ENCODE measurements around the gene PTGFRN. TPM values are rescaled to one million over a fixed set of nuclear protein-coding genes. Genes with fewer than 3 reads are reported as not detected.
A peak's percentile ranks its signal among the peaks of the same experiment; 100 is the strongest.

PTGFRN gene
- total RNA-seq, 1 donor from 2014 or later: 53.2 TPM

DNA sequence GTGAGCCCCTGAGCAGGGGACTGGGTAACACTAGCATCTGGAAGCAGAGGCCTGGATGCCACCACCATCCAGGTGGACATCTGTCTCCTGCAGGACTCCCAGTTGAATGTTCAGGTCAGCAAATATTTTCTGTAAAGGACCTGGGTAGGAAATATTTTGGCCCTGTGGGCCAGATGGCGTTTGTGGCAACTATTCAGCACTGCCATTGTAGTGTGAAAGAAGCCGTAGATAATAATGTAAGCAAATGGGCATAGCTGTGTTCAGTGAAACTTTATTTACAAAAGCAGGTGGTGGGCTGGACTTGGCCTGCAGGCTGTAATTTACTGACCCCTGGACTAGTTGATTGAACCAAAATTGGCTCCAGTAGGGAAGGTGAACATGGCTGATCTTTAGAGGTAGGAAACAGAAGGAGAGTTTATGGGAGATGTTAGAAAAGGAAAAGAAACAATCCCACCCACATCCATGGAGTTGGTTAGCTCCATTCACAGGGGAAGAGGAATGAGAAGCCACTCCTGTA lies 71.9 kb downstream of the PTGFRN start:
- Mint-ChIP-seq H3K27me3 (ENCODE audit: insufficient read depth, low read depth) (peaks cover 2% of the 10 kb centered on the region), H3K27ac (no peak overlapping the region)

DNA sequence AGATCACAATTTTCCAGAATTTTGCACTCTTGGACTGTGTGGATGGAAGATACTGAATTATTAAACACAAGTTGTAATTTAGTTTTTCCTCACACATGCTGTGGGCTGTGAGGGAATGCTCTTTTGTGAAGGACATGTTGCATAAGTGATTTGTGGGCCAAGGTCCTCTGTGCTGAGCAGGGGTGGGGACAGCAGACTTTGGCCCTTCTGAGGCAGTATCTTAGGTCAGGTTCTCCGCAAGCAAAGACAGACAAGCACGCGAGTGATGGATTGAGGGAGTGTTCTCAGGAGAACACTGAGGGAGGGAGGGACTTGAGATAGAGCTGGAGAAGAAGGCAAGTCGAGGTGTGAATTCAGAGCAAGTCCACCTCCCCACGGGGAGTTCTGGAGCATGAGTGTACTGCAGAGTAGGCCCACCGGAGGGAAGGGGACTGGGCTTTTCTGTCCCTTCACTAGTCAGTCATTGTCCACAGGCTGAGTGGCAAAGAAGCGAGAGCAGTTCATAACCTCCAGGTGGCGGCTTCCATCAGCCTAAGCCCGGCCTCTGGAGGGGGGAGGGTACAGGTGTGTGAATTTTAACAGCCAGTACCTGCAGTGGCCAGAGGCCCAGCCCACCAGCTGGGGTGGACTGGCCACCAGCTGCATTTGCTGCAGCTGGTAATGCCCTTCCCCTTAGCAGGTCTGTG lies 72.7 kb downstream of the PTGFRN start:
- Histone ChIP-seq H4K20me1 (ENCODE audit: low read depth) (no peaks in the 10 kb centered on the region), H3K79me2 (ENCODE audit: low read depth) (no peaks in the 10 kb centered on the region), H3K9me3 (ENCODE audit: low read depth) (no peaks in the 10 kb centered on the region), H3K4me2 (no peak overlapping the region), H3K27ac (no peak overlapping the region), H2AFZ (replicated peaks) (no peak overlapping the region), H3K27me3 (no peaks in the 10 kb centered on the region), H3K4me3 (no peak overlapping the region), H3K4me1 (no peaks in the 10 kb centered on the region), H3K36me3 (no peaks in the 10 kb centered on the region), H3K9ac (no peak overlapping the region), H3F3A (ENCODE audit: low read depth) (no peaks in the 10 kb centered on the region)
- Mint-ChIP-seq H3K27me3 (ENCODE audit: insufficient read depth, low read depth) (peaks cover 2% of the 10 kb centered on the region), H3K4me3 (no peak overlapping the region), H3K27ac (peak overlapping the region; percentile 13), H3K4me1 (peaks cover under 1% of the 10 kb centered on the region), H3K36me3 (peaks cover 20% of the 10 kb centered on the region), H3K9me3 (peaks cover 7% of the 10 kb centered on the region)
- no peak for DNase-seq (ENCODE audit: low spot score)
- TF ChIP-seq, protein P1, sequence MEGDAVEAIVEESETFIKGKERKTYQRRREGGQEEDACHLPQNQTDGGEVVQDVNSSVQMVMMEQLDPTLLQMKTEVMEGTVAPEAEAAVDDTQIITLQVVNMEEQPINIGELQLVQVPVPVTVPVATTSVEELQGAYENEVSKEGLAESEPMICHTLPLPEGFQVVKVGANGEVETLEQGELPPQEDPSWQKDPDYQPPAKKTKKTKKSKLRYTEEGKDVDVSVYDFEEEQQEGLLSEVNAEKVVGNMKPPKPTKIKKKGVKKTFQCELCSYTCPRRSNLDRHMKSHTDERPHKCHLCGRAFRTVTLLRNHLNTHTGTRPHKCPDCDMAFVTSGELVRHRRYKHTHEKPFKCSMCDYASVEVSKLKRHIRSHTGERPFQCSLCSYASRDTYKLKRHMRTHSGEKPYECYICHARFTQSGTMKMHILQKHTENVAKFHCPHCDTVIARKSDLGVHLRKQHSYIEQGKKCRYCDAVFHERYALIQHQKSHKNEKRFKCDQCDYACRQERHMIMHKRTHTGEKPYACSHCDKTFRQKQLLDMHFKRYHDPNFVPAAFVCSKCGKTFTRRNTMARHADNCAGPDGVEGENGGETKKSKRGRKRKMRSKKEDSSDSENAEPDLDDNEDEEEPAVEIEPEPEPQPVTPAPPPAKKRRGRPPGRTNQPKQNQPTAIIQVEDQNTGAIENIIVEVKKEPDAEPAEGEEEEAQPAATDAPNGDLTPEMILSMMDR (IDR thresholded peaks at IDR 0.05): no peak
- TF ChIP-seq EZH2phosphoT487 (IDR thresholded peaks at IDR 0.05): no peak
- TF ChIP-seq EZH2 (IDR thresholded peaks at IDR 0.05): no peak

More for the DNA sequence above, 71.9 kb downstream of the PTGFRN start:
- Histone ChIP-seq H4K20me1 (ENCODE audit: low read depth) (no peaks in the 10 kb centered on the region), H3K4me2 (no peak overlapping the region), H3K4me3 (no peak overlapping the region), H3K9ac (no peak overlapping the region), H3F3A (ENCODE audit: low read depth) (no peaks in the 10 kb centered on the region), H2AFZ (replicated peaks) (no peak overlapping the region), H3K27me3 (no peaks in the 10 kb centered on the region), H3K36me3 (no peaks in the 10 kb centered on the region), H3K79me2 (ENCODE audit: low read depth) (no peaks in the 10 kb centered on the region), H3K4me1 (no peaks in the 10 kb centered on the region), H3K27ac (no peak overlapping the region), H3K9me3 (ENCODE audit: low read depth) (no peaks in the 10 kb centered on the region)
- H3K4me1 Mint-ChIP-seq: no peaks in the 10 kb centered on the region
- DNase-seq (ENCODE audit: low spot score): no peak
- peaks cover 25% of the 10 kb centered on the region for H3K36me3 Mint-ChIP-seq
- H3K4me3 Mint-ChIP-seq: no peak overlapping the region
- H3K9me3 Mint-ChIP-seq: peaks cover 11% of the 10 kb centered on the region
- TF ChIP-seq, protein P1 (IDR thresholded peaks at IDR 0.05): no peak
- TF ChIP-seq EZH2phosphoT487 (IDR thresholded peaks at IDR 0.05) (no peak), EZH2 (IDR thresholded peaks at IDR 0.05) (no peak)

DNA sequence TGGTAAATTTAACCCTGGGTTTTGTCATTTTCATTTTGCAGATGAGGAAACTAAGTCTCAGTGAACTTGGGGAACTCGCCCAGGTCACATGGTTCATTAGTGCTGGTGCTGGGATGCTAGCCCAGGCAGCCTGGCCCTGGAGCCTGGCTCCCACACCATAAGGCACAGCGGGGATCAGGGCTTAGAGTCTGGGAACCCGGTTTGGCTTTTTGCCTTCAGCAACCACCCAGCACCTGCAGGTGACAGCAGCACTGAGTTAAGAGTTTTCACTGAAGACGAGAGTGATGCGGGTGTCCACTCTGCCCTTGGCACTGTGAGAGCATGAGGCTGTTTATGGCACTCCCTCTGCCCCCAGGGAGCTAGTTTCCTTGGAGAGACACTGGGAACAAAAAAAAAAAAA lies 73.4 kb downstream of the PTGFRN start:
- no peak overlapping the region for H3K27ac ChIP-seq
- no peaks in the 10 kb centered on the region for H3F3A ChIP-seq (ENCODE audit: low read depth)
- no peaks in the 10 kb centered on the region for H4K20me1 ChIP-seq (ENCODE audit: low read depth)
- no peak overlapping the region for H3K9ac ChIP-seq
- Mint-ChIP-seq H3K27ac (no peak overlapping the region), H3K4me1 (peaks cover 7% of the 10 kb centered on the region), H3K27me3 (ENCODE audit: insufficient read depth, low read depth) (peaks cover 2% of the 10 kb centered on the region), H3K9me3 (peaks cover 7% of the 10 kb centered on the region), H3K4me3 (no peak overlapping the region), H3K36me3 (peaks cover 23% of the 10 kb centered on the region)
- no peaks in the 10 kb centered on the region for H3K36me3 ChIP-seq
- no peak overlapping the region for H3K4me2 ChIP-seq
- no peaks in the 10 kb centered on the region for H3K79me2 ChIP-seq (ENCODE audit: low read depth)
- H3K27me3 ChIP-seq: no peaks in the 10 kb centered on the region
- no peaks in the 10 kb centered on the region for H3K4me1 ChIP-seq
- H3K4me3 ChIP-seq: no peak overlapping the region
- no peak overlapping the region for H2AFZ ChIP-seq (replicated peaks)
- TF ChIP-seq, protein P1 (IDR thresholded peaks at IDR 0.05): no peak
- no peak for TF ChIP-seq EZH2phosphoT487 (IDR thresholded peaks at IDR 0.05)
- no peaks in the 10 kb centered on the region for H3K9me3 ChIP-seq (ENCODE audit: low read depth)
- no peak for DNase-seq (ENCODE audit: low spot score)
